HL-60 (cell line): ENCODE measurements around the gene SPI1.
A peak's percentile ranks its signal among the peaks of the same experiment; 100 is the strongest.

Experiments used
- DNase-seq, 2 experiments: peaks; one replicate each; pipeline ENCODE4 v3.0.0-alpha.2; 2010 to 2020; ENCODE audit warnings: low read depth in 1 of 2, low spot score in 1 of 2
- H3K27ac ChIP-seq: fragments of 250-450 bp; sonication (Bioruptor Pico); replicated peaks from 2 replicates; pipeline ENCODE4 v1.5.1; 2020; ENCODE audit warnings: mild to moderate bottlenecking, moderate library complexity
- H3K27me3 ChIP-seq: fragments of 250-450 bp; sonication (Bioruptor Pico); 2 replicates; pipeline ENCODE4 v1.5.1; 2021; ENCODE audit warnings: mild to moderate bottlenecking, moderate library complexity; ENCODE audit not compliant: insufficient read depth, poor library complexity, severe bottlenecking
- H3K4me3 ChIP-seq: replicated peaks from 2 replicates; pipeline ENCODE4 v1.5.1; 2011; ENCODE audit warnings: mild to moderate bottlenecking, control low read depth, low read length; ENCODE audit not compliant: insufficient read depth
- CTCF ChIP-seq: IDR thresholded peaks from one replicate; pipeline ENCODE4 v1.5.1; 2011; ENCODE audit warnings: low read length, control low read depth, inconsistent platforms; ENCODE audit not compliant: insufficient read depth
- GABPA ChIP-seq: IDR thresholded peaks from 2 replicates; pipeline ENCODE4 v1.6.1; 2012; ENCODE audit warnings: low read depth
- POLR2AphosphoS5 ChIP-seq: IDR thresholded peaks from 2 replicates; pipeline ENCODE4 v1.6.1; 2012; ENCODE audit warnings: low read depth
- SPI1 ChIP-seq: IDR thresholded peaks from 2 replicates; pipeline ENCODE4 v1.6.1; 2012; ENCODE audit warnings: low read depth, mild to moderate bottlenecking, borderline replicate concordance
- TF ChIP-seq, protein P1 (sequence below): IDR thresholded peaks from 2 replicates; pipeline ENCODE4 v1.6.1; 2012; ENCODE audit warnings: low read depth; ENCODE audit not compliant: insufficient replicate concordance

Gene SPI1

DNA sequence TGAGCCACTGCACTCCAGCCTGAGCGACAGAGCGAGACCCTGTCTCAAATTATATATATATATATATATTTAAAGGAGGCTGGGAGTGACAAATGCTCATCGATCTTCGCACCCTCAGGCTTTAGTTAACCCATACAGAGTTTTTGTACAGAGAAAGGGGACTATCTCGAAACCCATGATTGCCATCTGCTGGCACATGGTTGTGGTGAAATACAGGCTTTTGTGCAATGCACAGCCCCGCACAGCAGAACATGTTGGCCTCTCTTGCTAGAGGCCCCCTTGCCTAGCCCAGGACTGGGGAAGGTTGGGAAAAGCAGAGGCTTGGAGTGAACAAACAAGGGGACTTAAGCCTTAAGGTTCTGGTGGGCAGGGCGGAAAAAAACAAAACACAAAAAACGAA, 29.5 kb downstream of the SPI1 start:
- no peak overlapping the region for H3K4me3 ChIP-seq
- peak in 1 of 2 experiments; percentile 74 for DNase-seq
- no peak for TF ChIP-seq POLR2AphosphoS5
- TF ChIP-seq CTCF = peak; percentile 18
- no peak for TF ChIP-seq GABPA
- no peak for TF ChIP-seq SPI1
- TF ChIP-seq, protein P1, sequence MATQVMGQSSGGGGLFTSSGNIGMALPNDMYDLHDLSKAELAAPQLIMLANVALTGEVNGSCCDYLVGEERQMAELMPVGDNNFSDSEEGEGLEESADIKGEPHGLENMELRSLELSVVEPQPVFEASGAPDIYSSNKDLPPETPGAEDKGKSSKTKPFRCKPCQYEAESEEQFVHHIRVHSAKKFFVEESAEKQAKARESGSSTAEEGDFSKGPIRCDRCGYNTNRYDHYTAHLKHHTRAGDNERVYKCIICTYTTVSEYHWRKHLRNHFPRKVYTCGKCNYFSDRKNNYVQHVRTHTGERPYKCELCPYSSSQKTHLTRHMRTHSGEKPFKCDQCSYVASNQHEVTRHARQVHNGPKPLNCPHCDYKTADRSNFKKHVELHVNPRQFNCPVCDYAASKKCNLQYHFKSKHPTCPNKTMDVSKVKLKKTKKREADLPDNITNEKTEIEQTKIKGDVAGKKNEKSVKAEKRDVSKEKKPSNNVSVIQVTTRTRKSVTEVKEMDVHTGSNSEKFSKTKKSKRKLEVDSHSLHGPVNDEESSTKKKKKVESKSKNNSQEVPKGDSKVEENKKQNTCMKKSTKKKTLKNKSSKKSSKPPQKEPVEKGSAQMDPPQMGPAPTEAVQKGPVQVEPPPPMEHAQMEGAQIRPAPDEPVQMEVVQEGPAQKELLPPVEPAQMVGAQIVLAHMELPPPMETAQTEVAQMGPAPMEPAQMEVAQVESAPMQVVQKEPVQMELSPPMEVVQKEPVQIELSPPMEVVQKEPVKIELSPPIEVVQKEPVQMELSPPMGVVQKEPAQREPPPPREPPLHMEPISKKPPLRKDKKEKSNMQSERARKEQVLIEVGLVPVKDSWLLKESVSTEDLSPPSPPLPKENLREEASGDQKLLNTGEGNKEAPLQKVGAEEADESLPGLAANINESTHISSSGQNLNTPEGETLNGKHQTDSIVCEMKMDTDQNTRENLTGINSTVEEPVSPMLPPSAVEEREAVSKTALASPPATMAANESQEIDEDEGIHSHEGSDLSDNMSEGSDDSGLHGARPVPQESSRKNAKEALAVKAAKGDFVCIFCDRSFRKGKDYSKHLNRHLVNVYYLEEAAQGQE = no peak
- no peak overlapping the region for H3K27ac ChIP-seq
- no peaks in the 10 kb centered on the region for H3K27me3 ChIP-seq

- no peak for DNase-seq
- H3K4me3 ChIP-seq = no peak overlapping the region
- TF ChIP-seq POLR2AphosphoS5 = no peak
- no peak for TF ChIP-seq GABPA
- TF ChIP-seq, protein P1 = no peak
- TF ChIP-seq SPI1 = no peak
- no peak for TF ChIP-seq CTCF
- no peak overlapping the region for H3K27ac ChIP-seq
- no peaks in the 10 kb centered on the region for H3K27me3 ChIP-seq
These were observed 30.1 kb downstream of the SPI1 start for GRCh38 chr11:47348131-47348802.

GRCh38 chr11:47347137-47347536, 31.2 kb downstream of the SPI1 start:
- TF ChIP-seq GABPA (no peak), SPI1 (no peak), POLR2AphosphoS5 (no peak), CTCF (no peak)
- TF ChIP-seq, protein P1 = no peak
- H3K27ac ChIP-seq = no peak overlapping the region
- no peak overlapping the region for H3K4me3 ChIP-seq
- DNase-seq = no peak
- no peaks in the 10 kb centered on the region for H3K27me3 ChIP-seq
